Muscle layer of duodenum (tissue), 2 donors: Measurements from ENCODE around the gene PTPN23.

ENCODE experiments used
- H3K27ac ChIP-seq: one replicate; pipeline ENCODE4 v1.7.0; 2013; ENCODE audit warnings: mild to moderate bottlenecking, low read length
- H3K27me3 ChIP-seq: one replicate; pipeline ENCODE4 v1.7.0; 2013; ENCODE audit warnings: low read depth, mild to moderate bottlenecking, control low read depth, low read length
- H3K36me3 ChIP-seq, 2 donors: one replicate each; pipeline ENCODE4 v1.7.0; 2013; ENCODE audit warnings: low read length in 2 of 2, control low read depth in 1 of 2, mild to moderate bottlenecking in 1 of 2; ENCODE audit not compliant: insufficient read depth in 2 of 2, control insufficient read depth in 1 of 2
- H3K4me1 ChIP-seq, 2 donors: one replicate each; pipeline ENCODE4 v1.7.0; 2013; ENCODE audit warnings: low read length in 2 of 2, mild to moderate bottlenecking in 2 of 2, control low read depth in 1 of 2, moderate library complexity in 1 of 2; ENCODE audit not compliant: insufficient read depth in 2 of 2, control insufficient read depth in 1 of 2
- H3K4me3 ChIP-seq, 2 donors: one replicate each; pipeline ENCODE4 v1.7.0; 2013; ENCODE audit warnings: low read length in 2 of 2, low read depth in 1 of 2, mild to moderate bottlenecking in 1 of 2
- H3K9me3 ChIP-seq, 2 donors: one replicate each; pipeline ENCODE4 v1.7.0; 2013; ENCODE audit warnings: low read length in 2 of 2, control low read depth in 1 of 2, mild to moderate bottlenecking in 1 of 2; ENCODE audit not compliant: control insufficient read depth in 1 of 2
- donor health status: healthy.

Gene PTPN23

GRCh38 chr3:47407896-47408838, 27.3 kb downstream of the PTPN23 start:
- H3K4me3 ChIP-seq = no peak overlapping the region
- peaks cover 0 to 20% of the 10 kb centered on the region in 2 donors for H3K4me1 ChIP-seq
- H3K27me3 ChIP-seq = no peaks in the 10 kb centered on the region
- H3K36me3 ChIP-seq = peaks cover 36 to 69% of the 10 kb centered on the region in 2 donors
- no peaks in the 10 kb centered on the region for H3K9me3 ChIP-seq
- no peak overlapping the region for H3K27ac ChIP-seq

DNA sequence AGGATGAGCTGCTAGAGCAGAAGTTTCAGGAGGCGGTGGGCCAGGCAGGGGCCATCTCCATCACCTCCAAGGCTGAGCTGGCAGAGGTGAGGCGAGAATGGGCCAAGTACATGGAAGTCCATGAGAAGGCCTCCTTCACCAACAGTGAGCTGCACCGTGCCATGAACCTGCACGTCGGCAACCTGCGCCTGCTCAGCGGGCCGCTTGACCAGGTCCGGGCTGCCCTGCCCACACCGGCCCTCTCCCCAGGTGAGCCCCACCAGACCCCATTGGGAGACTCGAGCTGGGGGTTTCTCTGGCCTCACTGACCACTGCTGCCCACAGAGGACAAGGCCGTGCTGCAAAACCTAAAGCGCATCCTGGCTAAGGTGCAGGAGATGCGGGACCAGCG, 28.0 kb downstream of the PTPN23 start:
- H3K27me3 ChIP-seq = no peaks in the 10 kb centered on the region
- no peak overlapping the region for H3K4me3 ChIP-seq
- H3K27ac ChIP-seq = no peak overlapping the region

GRCh38 chr3:47409284-47409683, 28.5 kb downstream of the PTPN23 start:
- Histone ChIP-seq H3K36me3 (peaks cover 47 to 81% of the 10 kb centered on the region in 2 donors), H3K9me3 (no peaks in the 10 kb centered on the region), H3K27ac (no peak overlapping the region), H3K4me3 (no peak overlapping the region), H3K4me1 (peaks cover 0 to 17% of the 10 kb centered on the region in 2 donors), H3K27me3 (no peaks in the 10 kb centered on the region)

More for the DNA sequence above, 28.0 kb downstream of the PTPN23 start:
- Histone ChIP-seq H3K4me1 (peaks cover 0 to 20% of the 10 kb centered on the region in 2 donors), H3K9me3 (no peaks in the 10 kb centered on the region), H3K36me3 (peaks cover 43 to 76% of the 10 kb centered on the region in 2 donors)

DNA sequence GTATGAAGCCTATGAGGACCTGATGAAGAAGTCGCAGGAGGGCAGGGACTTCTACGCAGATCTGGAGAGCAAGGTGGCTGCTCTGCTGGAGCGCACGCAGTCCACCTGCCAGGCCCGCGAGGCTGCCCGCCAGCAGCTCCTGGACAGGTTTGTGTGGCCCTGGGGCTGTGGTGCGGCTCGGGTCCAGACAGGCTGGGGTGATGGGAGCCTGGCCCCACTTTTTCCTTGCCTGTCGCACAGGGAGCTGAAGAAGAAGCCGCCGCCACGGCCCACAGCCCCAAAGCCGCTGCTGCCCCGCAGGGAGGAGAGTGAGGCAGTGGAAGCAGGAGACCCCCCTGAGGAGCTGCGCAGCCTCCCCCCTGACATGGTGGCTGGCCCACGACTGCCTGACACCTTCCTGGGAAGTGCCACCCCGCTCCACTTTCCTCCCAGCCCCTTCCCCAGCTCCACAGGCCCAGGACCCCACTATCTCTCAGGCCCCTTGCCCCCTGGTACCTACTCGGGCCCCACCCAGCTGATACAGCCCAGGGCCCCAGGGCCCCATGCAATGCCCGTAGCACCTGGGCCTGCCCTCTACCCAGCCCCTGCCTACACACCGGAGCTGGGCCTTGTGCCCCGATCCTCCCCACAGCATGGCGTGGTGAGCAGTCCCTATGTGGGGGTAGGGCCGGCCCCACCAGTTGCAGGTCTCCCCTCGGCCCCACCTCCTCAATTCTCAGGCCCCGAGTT, 29.0 kb downstream of the PTPN23 start:
- H3K27ac ChIP-seq = no peak overlapping the region
- H3K4me3 ChIP-seq = no peak overlapping the region
- peaks cover 50 to 86% of the 10 kb centered on the region in 2 donors for H3K36me3 ChIP-seq
- H3K9me3 ChIP-seq = no peaks in the 10 kb centered on the region
- peaks cover 0 to 12% of the 10 kb centered on the region in 2 donors for H3K4me1 ChIP-seq
- no peaks in the 10 kb centered on the region for H3K27me3 ChIP-seq

DNA sequence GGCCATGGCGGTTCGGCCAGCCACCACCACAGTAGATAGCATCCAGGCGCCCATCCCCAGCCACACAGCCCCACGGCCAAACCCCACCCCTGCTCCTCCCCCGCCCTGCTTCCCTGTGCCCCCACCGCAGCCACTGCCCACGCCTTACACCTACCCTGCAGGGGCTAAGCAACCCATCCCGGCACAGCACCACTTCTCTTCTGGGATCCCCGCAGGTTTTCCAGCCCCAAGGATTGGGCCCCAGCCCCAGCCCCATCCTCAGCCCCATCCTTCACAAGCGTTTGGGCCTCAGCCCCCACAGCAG, 29.5 kb downstream of the PTPN23 start:
- H3K4me3 ChIP-seq = no peak overlapping the region
- H3K27ac ChIP-seq = no peak overlapping the region
- H3K27me3 ChIP-seq = no peaks in the 10 kb centered on the region
- no peaks in the 10 kb centered on the region for H3K9me3 ChIP-seq
- H3K4me1 ChIP-seq = peaks cover 0 to 6% of the 10 kb centered on the region in 2 donors
- H3K36me3 ChIP-seq = peaks cover 55 to 91% of the 10 kb centered on the region in 2 donors

DNA sequence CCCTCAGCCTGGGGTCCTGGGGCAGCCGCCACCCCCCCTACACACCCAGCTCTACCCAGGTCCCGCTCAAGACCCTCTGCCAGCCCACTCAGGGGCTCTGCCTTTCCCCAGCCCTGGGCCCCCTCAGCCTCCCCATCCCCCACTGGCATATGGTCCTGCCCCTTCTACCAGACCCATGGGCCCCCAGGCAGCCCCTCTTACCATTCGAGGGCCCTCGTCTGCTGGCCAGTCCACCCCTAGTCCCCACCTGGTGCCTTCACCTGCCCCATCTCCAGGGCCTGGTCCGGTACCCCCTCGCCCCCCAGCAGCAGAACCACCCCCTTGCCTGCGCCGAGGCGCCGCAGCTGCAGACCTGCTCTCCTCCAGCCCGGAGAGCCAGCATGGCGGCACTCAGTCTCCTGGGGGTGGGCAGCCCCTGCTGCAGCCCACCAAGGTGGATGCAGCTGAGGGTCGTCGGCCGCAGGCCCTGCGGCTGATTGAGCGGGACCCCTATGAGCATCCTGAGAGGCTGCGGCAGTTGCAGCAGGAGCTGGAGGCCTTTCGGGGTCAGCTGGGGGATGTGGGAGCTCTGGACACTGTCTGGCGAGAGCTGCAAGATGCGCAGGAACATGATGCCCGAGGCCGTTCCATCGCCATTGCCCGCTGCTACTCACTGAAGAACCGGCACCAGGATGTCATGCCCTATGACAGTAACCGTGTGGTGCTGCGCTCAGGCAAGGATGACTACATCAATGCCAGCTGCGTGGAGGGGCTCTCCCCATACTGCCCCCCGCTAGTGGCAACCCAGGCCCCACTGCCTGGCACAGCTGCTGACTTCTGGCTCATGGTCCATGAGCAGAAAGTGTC, 30.2 kb downstream of the PTPN23 start:
- Histone ChIP-seq H3K4me1 (no peaks in the 10 kb centered on the region), H3K4me3 (no peak overlapping the region), H3K36me3 (peaks cover 62 to 94% of the 10 kb centered on the region in 2 donors), H3K27ac (no peak overlapping the region), H3K9me3 (no peaks in the 10 kb centered on the region), H3K27me3 (no peaks in the 10 kb centered on the region)

- Histone ChIP-seq H3K36me3 (peaks cover 58 to 90% of the 10 kb centered on the region in 2 donors), H3K27me3 (no peaks in the 10 kb centered on the region), H3K9me3 (no peaks in the 10 kb centered on the region), H3K4me1 (no peaks in the 10 kb centered on the region), H3K27ac (no peak overlapping the region), H3K4me3 (no peak overlapping the region)
Observed at GRCh38 chr3:47411696-47412452, 31.1 kb downstream of the PTPN23 start.

- H3K9me3 ChIP-seq = no peaks in the 10 kb centered on the region
- H3K4me1 ChIP-seq = no peaks in the 10 kb centered on the region
- H3K4me3 ChIP-seq = no peak overlapping the region
- no peaks in the 10 kb centered on the region for H3K27me3 ChIP-seq
- peaks cover 53 to 90% of the 10 kb centered on the region in 2 donors for H3K36me3 ChIP-seq
- no peak overlapping the region for H3K27ac ChIP-seq
Observed at GRCh38 chr3:47412453-47412756, 31.6 kb downstream of the PTPN23 start.

- no peaks in the 10 kb centered on the region for H3K4me1 ChIP-seq
- no peaks in the 10 kb centered on the region for H3K27me3 ChIP-seq
- no peak overlapping the region for H3K27ac ChIP-seq
- no peaks in the 10 kb centered on the region for H3K9me3 ChIP-seq
- peaks cover 53 to 85% of the 10 kb centered on the region in 2 donors for H3K36me3 ChIP-seq
- no peak overlapping the region for H3K4me3 ChIP-seq
Observed at GRCh38 chr3:47412842-47413520, 32.2 kb downstream of the PTPN23 start.

DNA sequence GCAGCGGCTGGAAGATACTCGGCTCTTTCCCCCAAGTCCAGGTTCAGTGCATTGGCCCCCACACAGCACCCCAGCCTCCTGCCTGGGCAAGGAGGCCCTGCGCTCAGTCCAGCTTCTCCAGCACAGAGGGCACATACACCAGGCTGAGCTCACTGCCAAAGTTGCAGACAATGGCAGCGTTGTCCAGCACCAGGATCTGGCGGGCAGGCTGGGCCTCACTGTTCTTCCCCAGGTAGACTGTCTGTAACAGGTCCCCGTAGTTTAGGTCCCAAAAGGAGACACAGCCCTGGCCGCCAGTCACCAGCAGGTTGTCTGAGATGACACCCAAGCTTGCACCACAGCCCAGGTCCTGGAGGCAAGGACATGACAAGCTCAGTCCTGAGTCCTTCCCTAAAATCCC, 32.9 kb downstream of the PTPN23 start:
- no peak overlapping the region for H3K27ac ChIP-seq
- peaks cover 47 to 80% of the 10 kb centered on the region in 2 donors for H3K36me3 ChIP-seq

More for the DNA sequence above, 32.9 kb downstream of the PTPN23 start:
- Histone ChIP-seq H3K27me3 (no peaks in the 10 kb centered on the region), H3K4me3 (no peak overlapping the region), H3K9me3 (no peaks in the 10 kb centered on the region), H3K4me1 (no peaks in the 10 kb centered on the region)
